Left ventricle myocardium superior (tissue), 1 donor: Measurements from ENCODE around the gene STX5. TPM values are rescaled to one million over a fixed set of nuclear protein-coding genes. Genes with fewer than 3 reads are reported as not detected.
A peak's percentile ranks its signal among the peaks of the same experiment; 100 is the strongest.
"Not testable (repeated sequence)": the region's sequence is repeated elsewhere in the genome, so short reads cannot be mapped to it uniquely, and the experiment has no call there.

Experiments
- ATAC-seq: fragments of 200-7000 bp; cut with Tn5 transposase; one replicate; pipeline ENCODE4 v1.9.1; 2020; ENCODE audit warnings: mild to moderate bottlenecking, moderate library complexity
- DNase-seq: peaks from one replicate; pipeline ENCODE4 v3.0.0-alpha.2; 2020
- intact Hi-C: fragments of 100-400 bp; cut with micrococcal nuclease; formaldehyde crosslinking; loops from one replicate; pipeline ENCODE4 v1.11.0; 2022
- total RNA-seq: library from RNA; stranded (reverse); fragmentation: NEBNext Ultra II Directional; extraction: Animal tissue kit (Norgen Biotek cat#: 25700); gene quantifications from one replicate; pipeline ENCODE4 v1.2.1, GENCODE V29; 2021
- donor health status: DM: no; HTN: yes; CAD: no; lungs with severe emphysema.

STX5 gene
- total RNA-seq, 1 donor from 2014 or later = 19.5 TPM

DNA sequence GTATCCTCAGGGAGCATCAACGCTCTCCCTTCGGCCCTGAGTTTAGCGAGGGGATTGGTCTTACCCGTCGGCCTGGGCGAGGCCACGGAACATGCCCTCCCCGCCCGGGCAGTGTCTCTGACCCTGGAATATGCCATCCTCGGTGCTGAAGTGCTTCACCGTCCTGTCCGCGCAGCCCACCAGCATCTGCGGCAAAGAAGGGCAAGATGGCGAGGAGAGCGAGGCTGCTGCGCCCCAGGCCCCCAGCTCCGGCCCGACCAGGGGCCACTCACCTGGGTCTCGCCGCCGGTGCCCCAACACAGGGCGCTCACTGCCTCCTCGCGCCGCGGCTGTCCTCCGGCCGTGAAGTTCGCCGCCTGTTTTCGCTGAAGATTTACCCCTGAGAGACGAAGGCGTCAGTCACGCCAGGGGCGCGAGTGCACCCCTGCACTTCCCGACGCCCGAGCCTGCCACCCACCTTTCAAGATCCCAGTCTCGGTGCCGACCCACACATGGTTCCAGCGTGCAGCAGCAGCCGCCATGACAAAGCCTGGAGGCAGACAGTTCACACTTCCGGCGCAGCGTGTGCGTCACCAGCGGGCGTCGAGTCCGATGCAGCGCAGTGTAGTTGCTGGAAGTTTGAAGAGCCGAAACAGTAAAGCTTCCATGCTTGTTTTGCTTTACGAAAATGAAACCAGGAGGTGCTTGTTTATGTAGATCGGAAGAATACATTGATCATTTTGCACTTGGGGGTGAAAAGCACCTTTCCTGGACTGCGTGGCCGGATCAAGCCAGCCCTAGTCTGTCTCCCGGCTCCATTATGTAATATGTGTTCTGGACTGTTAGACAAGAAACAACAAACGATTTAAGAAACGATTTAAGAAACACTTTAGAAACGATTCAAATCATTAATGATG, 7.4 kb upstream of the STX5 start, which contains the start of gene WDR74:
TSS of gene WDR74 (minus strand) at position 541 of the 896 bp plus-strand sequence. CDS start at position 521, 20 bp downstream.
- ATAC-seq = peak; percentile 70
- intact Hi-C loops = no loop called here
- DNase-seq = peak; percentile 95

DNA sequence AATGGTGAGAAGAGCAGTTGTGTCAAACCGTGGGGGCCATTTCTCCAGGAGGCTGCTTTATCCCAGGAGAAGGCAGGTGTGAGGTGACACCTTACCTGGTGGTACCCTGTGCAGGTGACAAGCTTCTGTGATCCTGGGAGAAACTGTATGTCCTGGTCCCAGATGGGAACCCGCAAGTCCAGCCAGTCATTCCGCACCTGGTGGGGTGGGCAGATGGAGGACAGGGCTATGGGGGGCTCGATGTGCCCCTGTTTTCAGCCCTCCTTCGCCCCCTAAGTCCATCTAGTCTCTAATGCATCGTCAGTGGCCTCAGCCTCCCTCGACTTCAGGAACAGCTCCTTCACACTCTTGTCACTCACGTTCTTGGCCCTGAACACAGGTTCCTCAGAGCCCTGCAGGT, 3.5 kb upstream of the STX5 start:
- DNase-seq (no peak), ATAC-seq (no peak)
- intact Hi-C loops = no loop called here

DNA sequence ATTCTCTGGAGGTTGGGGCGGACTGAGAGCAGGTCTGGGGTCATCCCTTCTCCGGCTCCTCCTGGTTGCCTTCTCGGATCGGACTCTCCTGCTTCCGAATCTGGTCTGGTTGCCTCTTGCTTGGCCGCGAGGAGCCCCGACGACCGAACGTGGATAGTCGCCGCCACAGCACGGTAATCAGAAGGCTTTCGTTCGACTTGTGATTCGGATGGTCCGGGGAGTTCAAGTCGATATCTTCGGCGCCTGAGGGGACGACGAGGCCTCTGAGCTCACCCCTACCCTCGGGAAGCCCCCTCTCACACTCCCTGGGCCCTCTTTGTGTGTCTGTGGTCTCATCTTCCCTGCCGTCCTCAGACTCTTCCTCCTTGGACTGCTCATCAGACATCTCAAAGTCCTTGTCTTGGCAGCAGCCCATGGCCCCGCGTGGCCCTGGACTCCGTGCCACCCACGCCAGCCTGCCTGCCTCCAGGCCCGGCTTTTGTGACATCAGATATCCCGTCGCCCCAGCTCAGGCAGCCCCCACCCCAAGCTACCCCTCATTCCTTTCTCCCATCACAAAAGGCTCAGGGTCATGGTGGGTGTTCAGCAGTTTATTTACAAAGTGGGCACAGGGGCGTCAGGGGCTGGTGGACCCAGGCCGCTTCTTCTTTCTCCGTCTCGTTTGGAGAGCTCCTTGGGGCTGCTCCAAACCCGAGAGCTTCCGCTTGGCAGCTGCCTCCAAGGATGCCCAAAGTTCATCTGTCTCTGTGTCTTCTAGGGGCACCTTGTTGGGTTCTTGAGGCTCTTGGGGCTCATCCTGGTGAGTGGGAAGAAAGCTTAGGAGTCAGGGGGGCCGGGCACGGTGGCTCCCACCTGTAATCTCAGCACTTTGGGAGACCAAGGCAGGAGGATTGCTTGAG, 734 bp upstream of the STX5 start, which contains the start of gene TEX54:
TSS of gene TEX54 (minus strand) at position 506 of the 899 bp plus-strand sequence.
- peak; percentile 5 for ATAC-seq
- intact Hi-C loops = no loop called here
- peak; percentile 48 for DNase-seq

DNA sequence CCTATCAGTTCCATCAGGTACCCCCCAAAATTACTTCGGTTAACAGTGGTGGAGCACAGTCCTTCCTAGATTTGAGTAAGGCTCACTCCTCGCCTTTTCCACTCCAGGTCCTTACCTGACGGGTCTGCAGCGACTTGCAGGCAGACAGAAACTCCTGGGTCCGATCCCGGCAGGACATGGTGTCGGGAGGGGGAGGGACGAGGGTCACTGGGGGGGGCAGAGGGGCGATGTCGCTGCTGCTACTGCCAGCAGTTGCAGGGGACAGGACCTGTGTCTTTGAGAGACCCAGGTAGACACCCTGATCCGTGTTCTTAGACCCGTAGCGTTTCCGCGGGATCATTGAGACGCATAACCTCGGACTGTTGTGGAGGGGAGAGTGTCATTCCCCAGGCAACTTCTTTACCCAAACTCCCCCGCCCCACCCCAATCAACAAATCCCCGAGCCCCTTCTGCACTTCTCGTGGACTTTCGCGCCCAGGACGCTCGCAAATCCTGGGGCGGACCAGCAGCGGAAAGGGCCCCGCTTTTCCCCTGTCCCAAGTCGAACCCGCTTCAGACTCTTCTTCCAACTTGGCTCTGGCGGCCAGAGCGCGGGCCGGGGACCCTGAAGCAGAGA, 839 bp downstream of the STX5 start:
- no peak for DNase-seq
- no peak for ATAC-seq
- intact Hi-C loops = no loop called here

DNA sequence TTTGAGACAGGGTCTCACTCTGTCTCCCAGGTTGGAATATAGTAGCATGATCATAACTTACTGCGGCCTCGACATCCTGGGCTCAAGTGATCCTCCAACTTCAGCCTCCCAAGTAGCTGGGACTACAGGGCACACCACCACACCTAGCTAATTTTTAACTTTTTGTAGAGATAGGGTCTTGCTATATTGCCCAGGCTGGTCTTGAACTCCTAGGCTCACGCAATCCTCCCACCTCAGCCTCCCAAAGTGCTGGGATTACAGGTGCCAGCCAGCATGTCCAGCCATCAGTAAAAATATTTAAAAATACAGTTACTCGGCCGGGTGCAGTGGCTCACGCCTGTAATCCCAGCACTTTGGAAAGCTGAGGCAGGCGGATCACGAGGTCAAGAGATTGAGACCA, 3.7 kb downstream of the STX5 start:
- DNase-seq, ATAC-seq, intact Hi-C loops: not testable (repeated sequence)

DNA sequence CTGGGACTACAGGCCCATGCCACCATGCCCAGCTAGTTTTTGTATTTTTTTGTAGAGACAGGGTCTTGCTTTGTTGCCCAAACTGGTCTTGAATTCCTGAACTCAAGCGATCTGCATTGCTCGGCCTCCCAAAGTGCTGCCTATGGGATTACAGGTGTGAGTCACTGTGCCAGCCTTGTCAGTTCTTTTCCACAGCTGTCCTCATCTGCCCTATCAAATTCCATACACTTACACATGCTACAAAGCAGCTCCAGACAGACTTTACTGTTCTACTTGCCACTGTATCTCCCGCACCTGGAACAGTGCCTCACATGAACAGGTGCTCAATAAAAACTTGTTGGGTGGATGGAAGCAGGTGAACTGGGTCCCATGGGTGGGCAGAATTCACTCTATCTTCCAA, 8.2 kb downstream of the STX5 start:
- DNase-seq = no peak
- intact Hi-C loops = no loop called here
- no peak for ATAC-seq

DNA sequence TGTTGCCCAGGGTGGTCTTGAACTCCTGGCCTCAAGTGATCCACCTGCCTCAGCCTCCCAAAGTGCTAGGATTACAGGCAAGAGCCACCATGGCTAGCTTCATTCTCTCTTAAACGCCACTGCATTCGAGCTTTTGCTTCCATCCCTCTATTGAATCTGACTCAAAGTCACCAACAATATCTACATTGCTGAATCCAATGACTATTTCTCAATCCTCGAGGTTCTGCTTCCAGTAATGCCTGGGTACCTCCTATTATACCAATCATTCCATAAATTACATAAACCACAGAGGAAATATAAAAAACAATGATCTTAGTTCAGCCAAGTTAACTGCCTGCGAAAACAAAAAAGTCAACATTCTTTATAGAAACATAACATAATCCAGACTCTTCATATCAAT, 14.7 kb downstream of the STX5 start:
- intact Hi-C loops = no loop called here
- ATAC-seq = no peak
- DNase-seq = no peak

DNA sequence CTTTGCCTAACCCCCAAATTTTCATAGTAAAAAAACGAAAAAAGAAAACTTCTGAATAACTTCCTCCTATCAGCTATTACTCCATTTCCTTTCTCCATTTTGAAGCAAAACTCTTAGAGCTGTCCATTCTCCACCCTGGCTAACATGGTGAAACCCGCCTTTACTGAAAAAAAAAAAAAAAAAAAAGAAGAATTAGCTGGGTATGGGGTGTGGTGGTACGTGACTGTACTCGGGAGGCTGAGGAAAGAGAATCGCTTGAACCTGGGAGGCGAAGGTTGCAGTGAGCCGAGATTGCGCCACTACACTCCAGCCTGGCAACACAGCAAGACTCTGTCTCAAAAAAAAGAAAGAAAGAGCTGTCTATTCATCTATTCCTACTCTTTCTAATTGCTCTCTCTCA, 15.3 kb downstream of the STX5 start:
- no peak for DNase-seq
- no peak for ATAC-seq
- intact Hi-C loops = no loop called here

DNA sequence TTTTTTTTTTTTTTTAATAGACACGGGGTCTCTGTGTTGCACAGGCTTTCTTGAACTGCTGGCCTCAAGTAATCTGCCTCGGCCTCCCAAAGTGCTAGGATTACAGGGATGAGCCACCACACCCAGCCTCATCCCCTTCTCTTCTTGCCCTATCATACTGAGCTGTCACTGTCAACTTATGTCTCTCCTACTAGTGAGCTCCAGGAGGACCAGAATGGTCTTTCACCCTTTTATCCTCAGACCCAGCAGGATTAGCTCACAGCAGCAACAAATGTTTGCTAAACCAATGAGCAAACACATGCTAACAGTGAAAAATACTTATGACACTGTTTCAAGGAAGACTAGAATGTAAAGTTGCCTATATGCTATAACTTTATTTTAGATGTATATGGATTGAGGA, 20.2 kb downstream of the STX5 start:
- intact Hi-C loops = no loop called here
- no peak for DNase-seq
- no peak for ATAC-seq

DNA sequence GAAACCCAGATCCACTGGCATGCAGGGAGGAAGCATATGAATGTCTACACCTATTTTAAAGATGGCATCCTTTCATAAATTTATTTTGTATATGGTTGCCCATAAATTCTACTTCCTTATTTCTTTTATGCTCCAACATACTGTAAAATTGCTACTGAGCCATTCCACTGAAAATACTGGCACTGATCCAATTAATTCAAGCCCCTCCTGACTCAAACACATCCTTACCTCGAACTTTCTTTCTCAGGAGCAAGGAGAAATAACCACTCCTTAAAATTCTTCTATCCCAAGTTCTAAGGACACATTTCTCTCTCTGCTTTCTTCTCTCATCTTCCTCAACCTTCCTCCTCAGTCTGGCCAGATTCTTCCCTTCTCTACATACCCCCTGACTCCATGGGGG, 21.1 kb downstream of the STX5 start:
- ATAC-seq (no peak), DNase-seq (no peak)
- intact Hi-C loops = no loop called here

DNA sequence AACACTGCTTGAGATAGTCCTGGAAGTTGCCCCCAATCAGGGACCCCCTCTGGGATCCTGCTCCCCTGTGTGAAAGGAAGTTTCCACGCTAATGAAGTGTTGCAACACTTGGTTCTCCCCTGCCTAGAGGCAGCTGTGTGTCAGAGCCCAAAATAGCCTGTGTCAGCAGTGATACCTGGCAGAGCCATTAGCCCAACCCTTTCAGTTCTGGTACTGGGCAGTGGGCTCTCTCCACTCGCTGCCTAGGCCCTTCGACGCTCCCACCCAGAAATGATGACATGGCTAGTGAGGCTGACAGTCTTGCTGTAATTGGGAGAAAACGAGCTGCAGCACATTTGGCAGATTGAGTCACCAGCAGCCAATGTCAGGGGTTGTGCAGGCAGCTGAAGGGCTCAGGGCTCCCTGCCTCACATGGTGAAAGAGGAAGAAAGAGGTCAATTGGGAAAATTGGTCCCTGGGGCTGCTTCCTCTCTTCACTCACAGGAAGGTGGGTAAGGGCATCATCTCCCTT, 25.2 kb downstream of the STX5 start:
- intact Hi-C loops = no loop called here
- ATAC-seq (peak; percentile 66), DNase-seq (no peak)

DNA sequence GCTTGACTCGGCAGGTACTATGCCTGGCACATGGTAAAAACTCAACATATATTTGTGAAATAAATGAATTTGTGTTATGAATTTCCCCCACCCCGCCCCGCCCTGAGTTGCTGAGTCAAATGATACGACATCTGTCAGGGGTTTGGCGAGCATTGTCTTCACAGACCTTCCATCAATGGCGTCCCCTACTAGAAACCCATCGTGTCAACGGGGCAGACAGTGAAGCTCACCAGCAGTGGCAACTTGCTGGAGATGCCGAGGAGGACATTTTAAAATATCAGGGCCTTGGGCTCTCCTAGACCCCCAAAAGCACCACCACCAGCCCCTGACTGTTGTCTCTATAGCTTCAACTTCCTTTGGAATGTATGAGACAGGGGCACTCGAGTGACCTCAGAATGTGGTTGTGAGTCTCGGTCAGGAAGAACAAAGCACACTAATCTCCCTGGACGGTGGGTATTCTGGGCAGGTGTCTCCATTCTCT, 25.9 kb downstream of the STX5 start:
- intact Hi-C loops = no loop called here
- no peak for DNase-seq
- ATAC-seq = peak; percentile 8

DNA sequence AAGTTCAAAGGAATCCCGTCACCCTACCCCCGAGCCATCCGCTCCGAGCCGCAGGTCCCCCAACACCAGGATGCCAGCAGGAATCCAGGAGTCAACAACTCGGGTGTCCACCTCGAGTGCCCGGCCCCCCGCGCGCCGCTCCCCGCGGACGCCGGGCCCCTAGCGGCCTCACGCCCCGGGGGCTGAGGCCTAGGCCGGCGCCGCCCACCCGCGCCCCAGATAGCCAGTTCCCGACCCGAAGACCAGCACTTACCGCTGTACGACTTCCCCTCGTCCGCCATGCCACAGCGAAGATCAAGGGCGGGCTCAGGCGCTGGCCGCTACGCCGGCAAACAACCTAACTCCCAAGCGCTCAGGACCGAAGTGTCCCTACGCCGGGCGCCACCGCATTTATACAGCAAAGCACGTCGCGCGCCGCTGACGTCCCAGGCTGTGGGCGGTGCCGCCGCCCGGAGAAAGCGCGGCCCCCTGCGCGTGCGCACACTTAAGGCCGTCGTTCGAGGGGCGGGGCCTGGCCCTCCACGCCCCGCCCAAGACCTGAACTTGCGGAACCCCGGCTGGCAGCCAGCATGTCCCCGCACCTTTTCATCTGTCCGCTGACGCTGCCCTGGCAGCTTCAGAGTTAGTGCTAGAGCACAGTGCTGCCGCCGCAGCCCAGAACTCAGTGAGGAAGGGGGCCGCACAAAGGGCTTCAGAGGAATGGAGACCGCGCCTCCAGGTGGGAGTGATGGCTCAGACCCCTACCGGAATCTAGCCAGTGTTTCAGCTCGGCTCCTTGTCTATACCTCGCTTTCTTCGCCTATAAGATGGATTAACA, 26.6 kb downstream of the STX5 start, which contains the start of gene NXF1:
TSS of gene NXF1 (minus strand) at position 365 of the 817 bp plus-strand sequence. CDS start at position 281, 84 bp downstream.
- intact Hi-C loops = no loop called here
- ATAC-seq (peak; percentile 92), DNase-seq (peak; percentile 97)

DNA sequence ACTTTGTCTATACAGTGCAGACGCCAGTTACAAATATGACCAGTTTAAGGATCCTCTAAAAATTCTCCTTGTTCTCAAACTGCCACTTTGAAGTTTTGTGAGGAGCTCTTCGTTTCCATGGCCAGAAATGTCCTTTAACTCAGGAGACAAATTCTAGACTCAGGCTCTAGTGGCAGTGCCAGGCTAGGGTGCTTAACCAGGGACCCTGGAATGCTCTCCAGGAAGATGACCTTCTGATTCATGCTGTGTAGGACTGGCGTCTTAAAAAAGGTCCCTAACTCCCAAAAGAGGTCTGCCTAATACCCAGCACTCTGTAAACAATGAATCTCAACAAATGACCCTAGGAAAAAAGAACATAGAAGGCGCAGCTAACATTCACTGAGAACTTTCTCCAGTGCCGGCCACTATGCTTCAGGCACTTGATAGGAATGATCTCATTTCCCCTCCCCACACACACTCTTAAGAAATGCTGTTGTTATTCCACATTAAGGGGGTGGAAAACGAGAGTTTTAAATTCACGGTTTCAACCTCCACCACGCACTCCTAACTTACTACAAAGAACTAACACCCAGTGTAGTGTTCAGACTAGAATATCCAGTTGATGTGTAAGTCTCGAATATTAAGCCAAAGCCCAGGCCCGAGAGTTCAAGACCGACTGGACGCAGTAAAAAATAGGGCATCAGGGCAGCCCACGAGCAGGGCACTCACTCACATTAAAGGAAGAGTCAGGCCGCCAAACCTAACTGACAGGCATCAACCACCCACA, 27.4 kb downstream of the STX5 start:
- DNase-seq (no peak), ATAC-seq (peak; percentile 1)
- intact Hi-C loops = no loop called here

DNA sequence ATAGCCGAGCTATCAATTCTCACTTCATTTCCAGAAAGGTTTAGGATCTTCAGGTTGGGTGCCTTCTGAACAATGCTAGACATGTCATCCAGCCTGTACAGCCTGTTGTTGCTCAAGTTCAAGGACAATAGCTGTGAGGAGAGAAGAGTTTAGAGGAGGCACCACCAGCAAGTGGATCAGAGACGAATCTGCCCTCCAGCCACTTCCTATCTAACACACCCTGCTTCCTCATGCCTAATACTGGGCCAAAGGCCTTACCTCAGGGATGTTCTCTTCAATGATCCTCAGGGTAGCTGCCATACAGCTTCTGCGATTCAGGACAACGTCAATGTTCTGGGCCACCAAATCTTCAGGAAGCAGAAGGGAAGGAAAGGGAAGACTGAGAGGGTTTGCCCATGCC, 30.8 kb downstream of the STX5 start:
- intact Hi-C loops = no loop called here
- DNase-seq (no peak), ATAC-seq (no peak)

DNA sequence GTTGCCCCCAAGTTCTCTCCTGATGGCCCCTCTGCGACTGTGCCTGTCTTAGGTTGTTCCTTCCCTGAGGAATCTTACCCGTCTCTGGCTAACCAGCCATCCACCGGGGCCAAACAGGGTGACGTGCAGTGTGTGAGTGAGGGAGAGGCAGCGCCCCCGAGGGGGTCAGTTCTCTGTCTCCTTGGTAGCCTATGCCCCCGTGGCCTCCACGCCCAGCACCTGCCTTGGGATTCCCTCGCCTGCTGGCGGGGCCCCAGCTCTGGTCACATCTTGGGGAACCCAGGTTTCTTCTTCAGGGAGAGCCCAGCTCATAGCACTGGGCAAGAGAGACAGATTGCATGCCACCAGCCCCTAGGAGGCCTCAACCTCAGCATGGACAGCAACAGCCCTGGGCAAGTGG, 32.4 kb downstream of the STX5 start:
- DNase-seq = no peak
- intact Hi-C loops = no loop called here
- no peak for ATAC-seq

DNA sequence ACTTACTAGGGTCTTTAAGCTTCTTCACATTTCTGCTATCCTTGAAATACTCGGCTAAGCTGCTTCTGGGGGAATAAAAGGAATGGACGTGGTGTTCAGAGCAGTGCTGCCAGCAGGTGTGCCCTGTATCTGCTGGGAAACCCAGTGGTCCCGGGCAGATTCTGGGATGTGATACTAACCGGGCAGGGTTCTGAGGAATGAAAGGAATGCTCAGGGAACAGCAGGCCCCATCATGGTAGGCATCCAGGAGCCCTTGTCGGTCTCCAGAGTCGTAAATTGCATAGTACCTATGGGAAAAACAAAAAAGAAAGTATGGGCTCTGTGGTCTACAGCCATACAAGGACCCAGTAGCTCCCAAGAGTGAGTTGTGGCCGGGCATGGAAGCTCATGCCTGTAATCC, 35.6 kb downstream of the STX5 start:
- intact Hi-C loops = no loop called here
- no peak for DNase-seq
- ATAC-seq = no peak
